Right lobe of liver (tissue), 4 donors: ENCODE measurements around the gene MYL7.

Experiments used
- POLR2A ChIP-seq: fragments of 450-650 bp; IDR thresholded peaks from one replicate; pipeline ENCODE4 v1.6.1; 2017; ENCODE audit warnings: antibody characterized with exemption, mild to moderate bottlenecking
- TF ChIP-seq, protein P1 (sequence below), 4 donors: fragments of 200-600 bp in 3 of 4; fragments of 450-650 bp in 1 of 4; IDR thresholded peaks; one replicate each; pipeline versions ENCODE4 v1.5.1 to v1.8.0; 2016 to 2022; ENCODE audit warnings: antibody characterized with exemption in 4 of 4, mild to moderate bottlenecking in 2 of 4
- donor health status: DM: no; HTN: no; CAD: no.
- donor health status: DM: no; HTN: no; CAD: no.
- donor health status: DM: no; HTN: yes; CAD: no.

DNA sequence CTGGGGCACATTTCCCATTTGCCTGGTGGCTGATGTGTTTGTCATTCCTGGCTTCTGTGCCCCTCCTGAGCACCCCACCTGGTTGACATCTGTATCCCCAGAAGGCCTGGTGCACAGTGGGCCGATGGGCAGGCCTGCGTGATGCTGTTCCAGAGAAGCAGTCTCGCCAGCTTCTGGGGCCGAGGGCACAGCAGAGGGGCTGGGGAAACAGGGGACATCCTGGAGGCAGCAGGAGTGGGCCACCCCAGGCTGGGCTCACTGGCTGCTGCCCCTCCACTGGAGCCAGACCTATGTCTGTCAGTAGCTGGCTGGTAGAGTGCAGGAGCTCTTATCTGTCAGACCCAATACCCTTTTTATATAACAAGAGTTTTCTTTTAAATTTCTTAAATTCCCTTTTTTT is 896 bp upstream of the MYL7 start:
- TF ChIP-seq, protein P1, sequence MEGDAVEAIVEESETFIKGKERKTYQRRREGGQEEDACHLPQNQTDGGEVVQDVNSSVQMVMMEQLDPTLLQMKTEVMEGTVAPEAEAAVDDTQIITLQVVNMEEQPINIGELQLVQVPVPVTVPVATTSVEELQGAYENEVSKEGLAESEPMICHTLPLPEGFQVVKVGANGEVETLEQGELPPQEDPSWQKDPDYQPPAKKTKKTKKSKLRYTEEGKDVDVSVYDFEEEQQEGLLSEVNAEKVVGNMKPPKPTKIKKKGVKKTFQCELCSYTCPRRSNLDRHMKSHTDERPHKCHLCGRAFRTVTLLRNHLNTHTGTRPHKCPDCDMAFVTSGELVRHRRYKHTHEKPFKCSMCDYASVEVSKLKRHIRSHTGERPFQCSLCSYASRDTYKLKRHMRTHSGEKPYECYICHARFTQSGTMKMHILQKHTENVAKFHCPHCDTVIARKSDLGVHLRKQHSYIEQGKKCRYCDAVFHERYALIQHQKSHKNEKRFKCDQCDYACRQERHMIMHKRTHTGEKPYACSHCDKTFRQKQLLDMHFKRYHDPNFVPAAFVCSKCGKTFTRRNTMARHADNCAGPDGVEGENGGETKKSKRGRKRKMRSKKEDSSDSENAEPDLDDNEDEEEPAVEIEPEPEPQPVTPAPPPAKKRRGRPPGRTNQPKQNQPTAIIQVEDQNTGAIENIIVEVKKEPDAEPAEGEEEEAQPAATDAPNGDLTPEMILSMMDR (IDR thresholded peaks at IDR 0.05) = no peak
- TF ChIP-seq POLR2A = no peak
